Left hindlimb (tissue), 1 donor: ENCODE results near the gene EFHC2.

Source experiments
- DNase-seq: peaks from one replicate; pipeline ENCODE4 v3.0.0-alpha.2; 2018

Gene EFHC2

DNA sequence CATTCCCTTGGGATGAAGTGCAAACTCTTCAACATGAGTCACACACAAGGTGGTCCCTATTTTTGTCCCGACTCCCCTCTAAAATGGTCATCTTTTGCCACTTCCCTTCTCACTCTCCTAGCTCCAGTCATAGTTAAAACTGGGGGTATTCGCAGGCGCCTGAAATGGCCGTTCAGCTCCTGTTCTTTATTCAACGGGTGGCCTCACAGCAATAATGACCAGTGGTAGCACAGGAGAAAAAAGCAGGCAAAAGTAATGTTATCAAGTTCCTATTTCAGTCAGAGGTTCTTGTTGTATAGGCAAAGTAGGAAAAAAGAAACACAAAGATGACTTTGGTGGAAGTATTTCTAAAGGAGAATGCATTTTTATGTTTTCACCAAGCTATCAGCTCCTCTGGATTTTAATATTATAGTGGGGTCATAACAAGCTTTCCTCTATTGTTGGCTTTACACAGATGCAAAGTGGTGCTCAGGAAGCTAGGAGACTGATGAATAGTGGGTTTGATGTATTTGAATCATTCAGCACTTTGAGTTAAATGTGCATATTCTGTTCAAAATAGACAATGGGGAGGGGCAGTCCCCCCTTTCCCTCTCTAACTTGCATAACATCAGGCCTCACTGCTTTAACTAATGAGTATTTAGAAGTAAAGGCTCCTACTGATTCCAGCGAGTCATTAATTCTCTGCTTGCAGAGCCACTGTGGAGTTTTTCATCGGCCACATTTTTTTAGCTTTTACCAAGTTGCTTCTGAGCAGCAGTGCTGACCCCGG, 199.1 kb downstream of the EFHC2 start:
- no peak for DNase-seq

DNA sequence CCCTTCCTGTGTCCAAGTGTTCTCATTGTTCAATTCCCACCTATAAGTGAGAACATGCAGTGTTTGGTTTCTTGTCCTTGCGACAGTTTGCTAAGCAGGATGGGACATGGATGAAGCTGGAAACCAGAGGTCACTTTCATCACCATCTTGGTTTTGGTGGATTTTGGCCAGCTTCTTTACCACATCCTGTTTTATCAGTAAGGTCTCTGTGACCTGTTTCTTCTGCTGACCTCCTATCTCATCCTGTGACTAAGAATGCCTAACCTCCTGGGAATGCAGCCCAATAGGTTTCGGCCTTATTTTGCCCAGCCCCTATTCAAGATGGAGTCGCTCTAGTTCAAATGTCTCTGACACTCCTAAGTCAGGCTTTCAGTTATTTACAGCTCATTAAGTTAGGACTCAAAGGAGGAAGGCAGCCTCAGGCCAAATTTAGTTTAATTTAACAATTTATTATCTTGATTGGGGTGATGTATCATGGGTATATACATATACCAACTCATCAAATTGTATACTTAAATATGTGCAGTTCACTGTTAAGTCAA, 200.3 kb downstream of the EFHC2 start:
- no peak for DNase-seq

DNA sequence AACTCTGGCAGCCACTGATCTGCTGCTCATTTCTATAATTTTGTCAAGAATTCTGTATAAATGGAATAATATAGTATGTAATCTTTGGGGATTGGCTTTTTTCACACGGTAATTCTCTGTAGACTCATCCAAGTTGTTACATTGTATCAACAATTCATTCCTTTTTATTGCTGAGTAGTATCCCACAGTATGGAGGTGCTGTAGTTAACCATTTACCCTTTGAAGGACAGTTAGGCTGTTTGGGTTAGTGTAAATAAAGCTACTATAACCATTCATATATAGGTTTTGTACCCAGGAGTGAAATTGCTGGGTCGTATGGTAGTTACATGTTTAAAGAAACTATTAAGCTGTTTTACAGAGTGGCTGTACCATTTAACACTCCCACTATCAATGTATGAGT, 213.3 kb downstream of the EFHC2 start:
- no peak for DNase-seq

DNA sequence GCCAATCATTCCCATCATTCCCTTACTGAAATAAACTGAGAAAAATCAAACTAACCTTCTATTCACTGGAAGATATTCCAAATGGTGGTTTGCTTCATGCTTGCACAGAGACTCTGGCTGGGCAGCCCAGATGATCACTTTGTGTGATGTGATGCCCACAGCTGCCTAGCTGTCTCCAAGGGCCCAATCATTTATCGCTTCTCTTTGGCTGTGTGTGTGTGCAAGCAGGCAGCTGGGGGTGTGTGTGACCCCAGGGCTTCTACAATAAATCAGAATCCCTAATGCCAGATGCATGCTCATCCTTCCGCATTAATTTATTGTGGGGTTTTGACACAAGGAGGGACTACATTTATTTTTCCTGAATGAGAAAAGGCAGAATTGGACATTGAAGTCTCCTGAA, 230.1 kb downstream of the EFHC2 start:
- DNase-seq = no peak

DNA sequence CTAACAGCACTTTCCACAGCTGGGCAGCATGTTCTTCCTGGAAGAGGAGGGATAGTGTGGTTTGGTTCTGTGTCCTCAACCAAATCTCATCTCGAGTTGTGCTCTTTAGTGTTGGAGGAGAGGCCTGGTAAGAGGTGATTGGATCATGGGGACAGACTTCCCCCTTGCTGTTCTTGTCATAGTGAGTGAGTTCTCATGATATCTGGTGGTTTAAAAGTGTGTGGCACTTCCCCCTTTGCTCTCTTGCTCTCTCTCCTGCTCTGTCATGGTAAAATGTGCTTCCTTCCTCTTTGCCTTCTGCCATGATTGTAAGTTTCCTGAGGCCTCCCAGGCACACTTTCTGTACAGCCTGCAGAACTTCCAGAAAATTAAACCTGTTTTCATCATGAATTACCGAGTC, 236.6 kb downstream of the EFHC2 start:
- DNase-seq = no peak

DNA sequence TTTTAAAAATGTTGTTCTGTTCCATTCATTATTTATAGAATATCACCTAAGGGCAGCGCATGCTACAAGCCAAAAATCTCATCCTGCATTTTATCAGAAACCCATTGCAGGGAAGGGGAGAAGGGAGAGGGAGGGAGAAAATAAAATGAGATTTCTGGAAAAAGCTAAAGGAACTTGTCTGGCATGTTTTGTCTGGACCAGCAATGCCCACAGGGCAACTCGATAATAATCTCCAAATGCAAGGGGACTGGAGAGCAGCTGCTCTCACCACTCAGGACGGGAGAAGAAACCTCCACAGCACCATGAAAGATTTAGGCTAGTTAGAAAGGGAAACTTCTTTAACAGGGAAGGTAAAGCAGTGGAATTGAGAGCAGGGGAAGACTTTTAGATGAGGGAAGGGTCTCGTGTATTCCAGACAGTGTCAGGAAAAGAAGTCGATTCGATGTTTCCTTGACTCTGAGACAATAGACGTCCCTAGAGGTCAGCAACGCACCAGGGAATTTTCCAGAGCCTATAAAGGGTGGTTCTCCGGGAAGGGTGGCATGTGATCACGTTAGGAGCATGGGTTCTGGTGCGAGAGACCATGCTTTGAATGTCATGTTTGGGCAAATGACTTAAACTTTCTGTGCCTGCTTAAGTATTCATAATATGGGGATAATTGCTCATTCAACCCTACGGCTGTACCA, 238.1 kb downstream of the EFHC2 start:
- no peak for DNase-seq

DNA sequence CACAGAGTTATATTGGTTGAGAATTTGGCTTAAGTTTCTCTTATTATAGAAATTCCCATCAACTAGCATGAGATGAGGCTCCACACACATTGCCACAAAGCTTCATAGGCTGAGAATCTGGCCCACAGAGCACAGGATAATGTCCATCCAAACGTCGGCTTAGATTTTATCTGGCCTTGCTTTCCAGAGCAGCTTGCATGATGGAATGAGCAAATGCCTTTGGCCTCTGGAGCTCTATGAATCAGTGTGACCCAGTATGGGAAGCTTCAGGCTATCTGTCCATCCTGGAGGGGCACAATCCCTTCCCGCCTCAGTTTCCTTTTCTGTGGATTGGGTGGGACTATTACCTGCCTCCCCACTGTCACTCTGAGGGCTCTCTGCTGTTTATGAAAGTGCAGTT, 238.8 kb downstream of the EFHC2 start:
- no peak for DNase-seq

DNA sequence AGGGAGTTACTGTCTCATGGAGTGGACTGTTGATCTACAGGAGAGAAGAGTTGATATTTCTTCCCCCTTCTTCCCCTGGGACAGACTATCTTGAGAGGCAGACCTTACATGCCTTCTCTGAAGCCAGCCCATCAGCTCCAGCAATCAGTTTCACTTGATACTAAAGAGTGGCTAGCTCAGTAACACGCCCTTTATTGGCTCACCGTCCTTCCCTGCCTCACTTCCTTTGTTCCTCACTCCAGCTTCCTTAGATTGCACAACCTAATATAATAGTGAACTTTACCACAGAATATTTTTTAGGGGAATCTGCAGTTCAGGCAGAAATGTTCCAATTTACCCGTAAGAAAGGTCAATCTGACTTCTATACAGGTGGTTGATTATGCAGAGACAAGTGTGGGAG, 242.2 kb downstream of the EFHC2 start:
- no peak for DNase-seq

DNA sequence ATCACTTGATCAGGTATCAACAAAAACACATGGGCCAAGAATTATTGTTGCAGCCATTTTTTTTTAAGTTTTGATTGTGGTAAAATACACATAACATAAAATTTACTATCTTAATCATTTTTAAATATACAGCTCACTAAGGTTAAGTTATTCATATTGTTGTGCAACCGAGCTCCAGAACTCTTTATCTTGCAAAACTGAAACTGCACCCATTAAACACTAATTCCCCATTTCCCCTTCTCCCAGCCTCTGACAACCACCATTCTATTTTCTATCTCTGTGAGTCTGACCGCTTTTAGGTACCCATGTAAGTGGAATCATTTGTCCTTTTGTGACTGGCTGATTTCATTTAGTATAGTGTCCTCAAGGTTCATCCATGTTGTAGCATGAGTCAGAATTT, 244.1 kb downstream of the EFHC2 start:
- DNase-seq = no peak
